Measurements from ENCODE around the gene ACER1. TPM values are rescaled to one million over a fixed set of nuclear protein-coding genes. Genes with fewer than 3 reads are reported as not detected.

Gene ACER1
- total RNA-seq, 1 donor from 2014 or later, result 0.28 TPM

DNA sequence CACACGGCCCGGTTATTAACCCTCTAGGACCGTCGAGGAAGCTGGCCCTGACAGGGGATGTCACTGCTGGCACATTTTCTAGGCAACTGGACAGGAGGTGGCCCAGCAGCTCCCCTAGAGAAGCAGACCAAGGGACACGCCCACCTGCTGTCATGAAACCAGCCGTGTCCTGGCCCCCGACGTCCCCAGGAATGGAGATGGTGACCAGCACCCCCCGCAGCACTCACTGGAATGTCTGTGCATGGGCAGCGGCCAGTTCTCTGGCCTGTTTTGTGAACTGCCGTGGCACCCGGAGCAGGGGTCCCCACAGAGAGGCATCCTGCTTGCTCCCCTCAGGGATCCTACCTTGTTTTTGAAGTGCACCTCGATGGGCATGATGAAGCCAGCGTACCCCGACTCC is 71.5 kb downstream of the ACER1 start:
- DNase-seq, result no peak
- intact Hi-C loops (cut with micrococcal nuclease), result no loop called here
- H3K27me3 Mint-ChIP-seq, result no peaks in the 10 kb centered on the region
- H3K4me3 Mint-ChIP-seq, result no peak overlapping the region
- peaks cover 28% of the 10 kb centered on the region for H3K36me3 Mint-ChIP-seq (ENCODE audit: low read depth)
- no peak overlapping the region for H3K27ac Mint-ChIP-seq
- no peaks in the 10 kb centered on the region for H3K9me3 Mint-ChIP-seq
- H3K4me1 Mint-ChIP-seq, result peaks cover 7% of the 10 kb centered on the region

DNA sequence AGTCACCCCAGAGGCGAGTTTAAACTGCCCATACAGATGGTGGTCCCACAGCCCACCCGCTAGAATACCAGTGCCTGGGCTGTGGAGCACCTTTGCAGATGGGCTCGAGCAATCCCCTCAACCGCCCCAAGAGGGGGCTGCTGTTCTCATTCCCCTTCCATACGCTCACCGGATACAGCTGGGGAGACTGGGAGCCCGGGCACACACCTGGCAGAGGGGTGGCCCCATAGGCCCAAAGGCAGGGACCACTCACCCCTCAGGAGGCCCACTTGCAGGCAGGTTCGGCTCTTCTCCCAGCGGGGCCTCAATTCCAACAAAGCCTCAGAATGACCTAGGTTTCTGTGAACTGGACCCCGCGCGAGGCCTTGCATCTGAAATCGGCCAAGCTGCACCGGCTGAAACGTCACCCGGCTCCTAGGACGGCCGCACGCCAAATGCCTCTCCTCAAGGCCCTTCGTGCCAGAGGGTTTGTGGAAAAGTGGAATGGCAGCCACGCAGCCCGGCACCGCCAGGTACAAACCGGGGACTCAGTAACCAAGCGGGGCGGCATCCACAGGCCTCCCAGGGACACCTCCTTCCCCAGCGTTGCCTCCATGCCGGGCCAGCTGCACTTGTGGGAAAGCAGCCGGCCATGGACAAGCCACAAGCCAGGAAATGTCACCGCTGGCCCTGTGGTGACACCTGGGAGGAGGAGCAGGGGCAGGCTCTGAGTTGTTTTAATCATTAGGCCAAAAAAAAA is 72.3 kb downstream of the ACER1 start:
- Mint-ChIP-seq H3K27ac (no peak overlapping the region), H3K4me1 (peaks cover 5% of the 10 kb centered on the region), H3K9me3 (no peaks in the 10 kb centered on the region), H3K36me3 (ENCODE audit: low read depth) (peaks cover 28% of the 10 kb centered on the region), H3K4me3 (no peak overlapping the region), H3K27me3 (no peaks in the 10 kb centered on the region)
- DNase-seq, result peak; percentile 76
- intact Hi-C loops (cut with micrococcal nuclease), result no loop called here

DNA sequence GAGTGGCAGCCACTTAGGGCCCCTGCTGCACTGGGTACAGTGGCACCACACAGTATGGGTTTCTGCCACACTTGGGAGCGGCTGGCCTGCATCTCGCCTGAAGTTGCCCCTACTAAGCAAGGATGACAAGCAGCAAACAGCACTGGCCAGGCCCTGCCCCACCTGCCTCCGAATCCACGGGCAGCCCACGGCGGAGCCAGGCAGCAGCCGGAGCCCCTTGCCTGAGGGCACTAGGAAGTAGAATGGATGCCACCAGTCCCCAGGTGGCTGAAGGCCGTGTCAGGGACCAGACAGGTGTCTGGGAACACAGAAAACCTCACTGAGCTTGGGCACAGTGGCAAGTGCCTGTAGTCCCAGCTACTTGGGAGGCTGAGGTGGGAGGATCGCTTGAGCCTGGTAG is 73.0 kb downstream of the ACER1 start:
- Mint-ChIP-seq H3K4me1 (peaks cover 5% of the 10 kb centered on the region), H3K27ac (no peak overlapping the region), H3K27me3 (no peaks in the 10 kb centered on the region), H3K4me3 (no peak overlapping the region), H3K9me3 (no peaks in the 10 kb centered on the region), H3K36me3 (ENCODE audit: low read depth) (peaks cover 30% of the 10 kb centered on the region)
- intact Hi-C loops (cut with micrococcal nuclease), result no loop called here
- DNase-seq, result no peak

DNA sequence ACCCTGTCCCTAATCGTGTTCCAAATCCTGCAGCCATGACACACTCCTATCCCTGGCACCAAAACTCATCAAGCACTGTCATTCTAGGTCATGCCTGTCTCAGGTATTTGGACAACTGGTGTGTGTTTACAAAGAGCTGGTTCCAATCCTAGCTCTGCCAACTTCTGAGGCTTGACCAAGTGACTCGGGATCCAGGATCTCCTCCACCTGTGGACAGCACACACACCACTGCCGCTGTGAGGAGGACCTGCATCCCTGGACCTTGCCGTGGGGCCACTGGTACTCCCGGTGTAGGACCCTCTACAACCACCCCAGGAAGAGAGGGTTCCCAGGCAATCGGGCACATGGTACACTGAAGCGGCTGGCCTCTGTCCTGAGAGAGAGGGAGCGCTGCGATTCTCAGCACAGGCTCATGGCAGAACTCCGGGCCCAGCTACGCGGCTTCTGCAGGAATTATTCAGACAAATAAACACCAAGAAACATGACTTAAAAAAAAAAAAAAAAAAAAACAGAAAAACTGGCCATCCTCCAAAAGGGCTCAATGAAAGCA is 74.0 kb downstream of the ACER1 start:
- Mint-ChIP-seq H3K9me3 (no peaks in the 10 kb centered on the region), H3K4me3 (no peak overlapping the region), H3K36me3 (ENCODE audit: low read depth) (peaks cover 28% of the 10 kb centered on the region), H3K27ac (no peak overlapping the region), H3K4me1 (peaks cover 5% of the 10 kb centered on the region), H3K27me3 (no peaks in the 10 kb centered on the region)
- intact Hi-C loops (cut with micrococcal nuclease), result no loop called here
- no peak for DNase-seq

DNA sequence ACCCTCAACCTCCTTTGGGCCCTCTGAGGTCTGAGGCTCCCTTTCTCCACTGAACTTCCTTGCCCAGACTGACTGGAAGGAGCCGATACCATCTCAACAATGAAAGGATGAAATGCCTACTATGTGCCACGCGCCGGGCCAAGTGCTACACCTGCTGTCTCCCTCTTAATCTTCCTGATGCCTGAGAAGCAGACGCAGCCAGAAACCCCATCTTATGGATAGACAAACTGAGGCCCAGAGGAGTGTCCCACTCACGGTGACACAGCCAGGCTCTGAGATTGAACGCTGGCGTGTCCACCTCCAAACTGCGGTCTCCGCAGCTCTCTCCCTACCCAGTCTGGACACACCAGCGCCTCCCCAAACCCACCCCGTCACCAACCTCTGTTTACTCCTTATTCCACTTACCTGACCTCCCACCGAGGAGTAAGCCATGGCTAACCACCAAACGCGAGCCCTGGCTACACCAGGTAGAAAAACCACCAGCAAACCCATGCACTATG is 74.5 kb downstream of the ACER1 start:
- H3K4me1 Mint-ChIP-seq, result peaks cover 5% of the 10 kb centered on the region
- H3K4me3 Mint-ChIP-seq, result no peak overlapping the region
- no peak for DNase-seq
- intact Hi-C loops (cut with micrococcal nuclease), result no loop called here
- no peaks in the 10 kb centered on the region for H3K9me3 Mint-ChIP-seq
- H3K27me3 Mint-ChIP-seq, result no peaks in the 10 kb centered on the region
- no peak overlapping the region for H3K27ac Mint-ChIP-seq
- peaks cover 27% of the 10 kb centered on the region for H3K36me3 Mint-ChIP-seq (ENCODE audit: low read depth)

Other genes with a start within 250 kb of the ACER1 start
- 10.5 and 10.7 TPM in 2 replicates for gene RFX2, start 223.1 kb downstream of the ACER1 start, total RNA-seq
- gene ACSBG2, start 197.9 kb downstream of the ACER1 start, total RNA-seq, result not detected in 2 replicates
- gene MLLT1, start 53.6 kb downstream of the ACER1 start, total RNA-seq, result 67.5 and 74.3 TPM in 2 replicates
- gene CLPP, start 27.9 kb upstream of the ACER1 start, total RNA-seq, result 190 and 192 TPM in 2 replicates
- gene ALKBH7, start 39.2 kb upstream of the ACER1 start, total RNA-seq, result 23.9 and 25.0 TPM in 2 replicates
- gene PSPN, start 42.3 kb upstream of the ACER1 start, total RNA-seq, result 1.5 and 1.8 TPM in 2 replicates
- gene GTF2F1, start 59.6 kb upstream of the ACER1 start, total RNA-seq, result 60.7 and 63.5 TPM in 2 replicates
- gene KHSRP, start 91.2 kb upstream of the ACER1 start, total RNA-seq, result 435 and 461 TPM in 2 replicates
- gene SLC25A41, start 100.2 kb upstream of the ACER1 start, total RNA-seq, result 0.19 and 0.24 TPM in 2 replicates
- 21.0 and 22.0 TPM in 2 replicates for gene SLC25A23, start 126.2 kb upstream of the ACER1 start, total RNA-seq
- 0.26 and 0.33 TPM in 2 replicates for gene CRB3, start 130.7 kb upstream of the ACER1 start, total RNA-seq
- 63.7 and 67.6 TPM in 2 replicates for gene DENND1C, start 148.2 kb upstream of the ACER1 start, total RNA-seq
- 2.8 and 3.3 TPM in 2 replicates for gene TUBB4A, start 168.7 kb upstream of the ACER1 start, total RNA-seq
- 6.1 and 6.4 TPM in 2 replicates for gene TNFSF9, start 197.4 kb upstream of the ACER1 start, total RNA-seq

All from activated CD4-positive, alpha-beta T cell treated with anti-CD3 and anti-CD28 coated beads, Interleukin-2, amount 10 ng/mL, durations not matched to agents 24 days and 14 days (primary cell).